GM19328 (cell line): Measurements from ENCODE around the gene VASP.
A peak's percentile ranks its signal among the peaks of the same experiment; 100 is the strongest.

Source experiments
- ATAC-seq: cut with Tn5 transposase; IDR thresholded peaks from one replicate; pipeline ENCODE4 v1.9.1; 2021; ENCODE audit warnings: mild to moderate bottlenecking, moderate library complexity; ENCODE audit not compliant: unreplicated experiment

VASP gene

GRCh38 chr19:45506989-45507871, at the start of gene VASP:
TSS of gene VASP (plus strand) at chr19:45507479. CDS start at chr19:45507772, 293 bp downstream.
- ATAC-seq: peak; percentile 40

GRCh38 chr19:45457776-45458175, 49.5 kb upstream of the VASP start:
- ATAC-seq: no peak

GRCh38 chr19:45460807-45461347, 46.4 kb upstream of the VASP start:
- no peak for ATAC-seq

- ATAC-seq: no peak
These were observed 45.1 kb upstream of the VASP start for GRCh38 chr19:45462174-45462573.

GRCh38 chr19:45463241-45463640, 44.0 kb upstream of the VASP start:
- ATAC-seq: no peak

GRCh38 chr19:45464274-45464673, 43.0 kb upstream of the VASP start:
- no peak for ATAC-seq

GRCh38 chr19:45464852-45465441, 42.3 kb upstream of the VASP start:
- ATAC-seq: no peak

- ATAC-seq: no peak
These were observed 40.2 kb upstream of the VASP start for GRCh38 chr19:45467115-45467455.

GRCh38 chr19:45467456-45468158, 39.7 kb upstream of the VASP start, which contains the start of gene FOSB:
TSS of gene FOSB (plus strand) at chr19:45467996. CDS start at chr19:45468587, 591 bp downstream.
- ATAC-seq: no peak

- ATAC-seq: no peak
These were observed 39.1 kb upstream of the VASP start for GRCh38 chr19:45468159-45468651.

GRCh38 chr19:45468803-45469131, 38.5 kb upstream of the VASP start:
- ATAC-seq: peak; percentile 11

- ATAC-seq: peak; percentile 66
These were observed 37.9 kb upstream of the VASP start for GRCh38 chr19:45469132-45469944.

- ATAC-seq: no peak
These were observed 37.1 kb upstream of the VASP start for GRCh38 chr19:45469945-45470761.

GRCh38 chr19:45470762-45471081, 36.6 kb upstream of the VASP start:
- ATAC-seq: no peak

- ATAC-seq: no peak
These were observed 36.0 kb upstream of the VASP start for GRCh38 chr19:45471111-45471930.

- ATAC-seq: no peak
These were observed 35.2 kb upstream of the VASP start for GRCh38 chr19:45471931-45472562.

GRCh38 chr19:45472563-45473366, 34.5 kb upstream of the VASP start:
- ATAC-seq: no peak

- no peak for ATAC-seq
These were observed 34.0 kb upstream of the VASP start for GRCh38 chr19:45473367-45473681.
